GM19395 (cell line): ENCODE measurements around the gene SRP68.

Experiments used
- ATAC-seq: cut with Tn5 transposase; IDR thresholded peaks from one replicate; pipeline ENCODE4 v1.9.1; 2021; ENCODE audit warnings: mild to moderate bottlenecking, moderate library complexity; ENCODE audit not compliant: unreplicated experiment

The SRP68 gene

DNA sequence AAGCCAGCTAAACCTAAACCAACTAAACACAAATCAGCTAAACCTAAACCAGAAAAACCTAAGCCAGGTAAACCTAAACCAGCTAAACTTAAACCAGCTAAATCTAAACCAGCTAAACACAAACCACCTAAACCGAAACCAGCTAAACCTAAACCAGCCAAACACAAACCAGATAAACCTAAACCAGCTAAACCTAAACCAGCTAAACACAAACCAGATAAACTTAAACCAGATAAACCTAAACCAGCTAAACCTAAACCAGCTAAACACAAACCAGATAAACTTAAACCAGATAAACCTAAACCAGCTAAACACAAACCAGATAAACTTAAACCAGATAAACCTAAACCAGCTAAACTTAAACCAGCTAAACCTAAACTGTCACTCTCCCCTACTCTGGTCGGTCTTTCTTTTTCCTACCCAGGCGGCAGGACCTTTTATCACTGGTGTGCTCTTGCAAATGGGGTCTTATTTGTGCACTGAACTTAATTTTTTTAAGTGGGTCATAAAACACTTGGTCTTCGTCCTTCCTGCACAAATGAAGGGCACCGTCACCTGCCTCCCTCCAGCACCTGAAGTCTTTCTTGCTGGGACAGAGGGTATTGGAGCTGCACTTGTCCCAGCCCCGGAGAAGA, 52.4 kb downstream of the SRP68 start:
- ATAC-seq = no peak

DNA sequence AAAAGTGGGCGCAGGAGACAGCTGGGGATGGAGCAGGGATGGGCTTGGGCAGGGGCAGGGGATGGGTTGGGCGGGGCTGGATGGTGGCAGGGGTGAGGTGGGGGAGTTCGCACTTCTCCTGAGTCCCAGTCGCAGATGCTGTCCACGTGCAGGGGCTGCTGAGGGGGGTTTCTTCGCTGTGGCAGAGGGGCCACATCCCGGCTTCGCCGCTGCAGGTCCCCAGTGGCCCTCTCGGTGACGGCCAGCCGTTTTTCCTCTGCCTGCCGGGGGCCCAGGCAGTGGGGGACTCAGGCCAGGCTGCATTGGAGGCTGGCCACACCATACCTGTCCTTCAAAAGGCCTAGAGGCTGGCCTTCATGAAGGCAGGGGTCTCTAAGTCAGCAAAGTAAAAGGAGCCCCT, 53.5 kb downstream of the SRP68 start:
- no peak for ATAC-seq

DNA sequence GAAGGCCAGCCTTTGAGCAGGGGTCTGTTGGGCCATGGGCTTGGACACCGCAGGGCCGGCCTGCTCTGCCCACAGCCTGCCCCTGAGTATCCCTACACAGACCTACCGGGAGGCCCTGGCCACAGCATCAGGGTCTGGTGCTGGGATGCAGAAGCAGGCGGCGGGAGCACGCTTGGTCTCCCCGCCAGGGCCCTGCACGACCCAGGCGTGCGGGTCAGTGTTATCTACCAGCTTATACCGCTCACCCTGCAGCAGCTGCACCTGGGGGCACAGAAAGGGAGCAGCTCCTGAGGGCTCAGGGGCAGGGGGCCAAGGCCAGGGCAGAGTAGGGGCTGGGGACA, 54.0 kb downstream of the SRP68 start:
- ATAC-seq = no peak

DNA sequence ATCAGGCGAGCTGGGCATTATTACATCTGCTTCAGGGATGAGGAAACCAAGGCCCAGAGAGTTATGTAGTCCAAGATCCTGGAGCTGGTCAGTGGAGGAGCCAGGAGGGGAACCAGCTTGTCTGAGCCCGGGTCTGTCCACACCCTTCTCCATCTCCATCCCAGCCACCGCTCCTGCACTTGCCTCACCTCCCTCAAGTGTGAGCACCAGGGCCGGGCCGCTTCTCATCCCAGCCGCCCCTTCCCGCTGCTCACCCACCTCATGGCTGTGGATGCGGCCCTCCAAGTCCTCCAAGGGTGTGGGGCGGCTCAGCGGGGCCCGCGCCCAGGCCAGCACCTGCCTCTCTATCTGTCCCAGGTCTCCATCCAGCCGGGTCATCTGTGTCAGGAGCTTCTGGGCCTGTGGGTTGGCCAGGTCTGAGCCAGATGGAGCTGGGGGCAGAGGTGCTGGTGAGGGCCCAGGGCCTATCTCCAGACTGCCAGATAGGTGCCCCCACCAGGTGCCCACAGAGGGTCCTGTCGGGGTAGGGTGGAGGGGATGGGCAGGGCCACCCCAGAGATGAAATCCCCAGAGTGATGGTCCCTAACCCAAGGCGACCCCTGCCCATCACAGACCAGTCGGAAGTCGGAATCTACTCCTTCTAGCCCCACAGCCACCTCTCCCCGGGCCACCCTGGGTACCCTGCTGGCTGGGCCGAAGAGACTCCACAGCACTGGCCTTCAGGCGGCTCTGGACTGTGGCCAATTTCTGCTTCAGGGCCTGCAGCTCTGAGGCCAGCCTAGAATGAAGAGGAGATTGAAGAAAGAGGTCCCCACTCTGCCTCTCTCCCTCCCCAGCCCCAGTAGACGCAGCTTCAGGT, 54.6 kb downstream of the SRP68 start:
- no peak for ATAC-seq

DNA sequence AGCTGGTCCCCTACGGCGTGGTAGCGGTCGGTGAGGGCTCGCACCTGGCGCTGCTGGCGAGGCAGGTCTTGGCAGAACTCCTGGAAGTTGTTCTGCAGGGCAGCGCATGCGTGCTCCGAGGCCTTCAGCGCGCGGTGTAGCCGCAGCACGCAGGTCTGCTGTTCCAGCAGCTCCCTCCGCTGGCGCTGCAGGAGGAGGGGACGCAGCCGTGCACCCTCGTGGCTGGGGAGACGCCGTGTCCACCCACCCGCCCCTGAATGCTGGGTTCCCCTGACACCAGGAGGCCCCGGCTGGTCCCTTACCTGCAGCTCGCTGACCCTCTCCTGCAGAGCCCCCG, 57.4 kb downstream of the SRP68 start:
- no peak for ATAC-seq

DNA sequence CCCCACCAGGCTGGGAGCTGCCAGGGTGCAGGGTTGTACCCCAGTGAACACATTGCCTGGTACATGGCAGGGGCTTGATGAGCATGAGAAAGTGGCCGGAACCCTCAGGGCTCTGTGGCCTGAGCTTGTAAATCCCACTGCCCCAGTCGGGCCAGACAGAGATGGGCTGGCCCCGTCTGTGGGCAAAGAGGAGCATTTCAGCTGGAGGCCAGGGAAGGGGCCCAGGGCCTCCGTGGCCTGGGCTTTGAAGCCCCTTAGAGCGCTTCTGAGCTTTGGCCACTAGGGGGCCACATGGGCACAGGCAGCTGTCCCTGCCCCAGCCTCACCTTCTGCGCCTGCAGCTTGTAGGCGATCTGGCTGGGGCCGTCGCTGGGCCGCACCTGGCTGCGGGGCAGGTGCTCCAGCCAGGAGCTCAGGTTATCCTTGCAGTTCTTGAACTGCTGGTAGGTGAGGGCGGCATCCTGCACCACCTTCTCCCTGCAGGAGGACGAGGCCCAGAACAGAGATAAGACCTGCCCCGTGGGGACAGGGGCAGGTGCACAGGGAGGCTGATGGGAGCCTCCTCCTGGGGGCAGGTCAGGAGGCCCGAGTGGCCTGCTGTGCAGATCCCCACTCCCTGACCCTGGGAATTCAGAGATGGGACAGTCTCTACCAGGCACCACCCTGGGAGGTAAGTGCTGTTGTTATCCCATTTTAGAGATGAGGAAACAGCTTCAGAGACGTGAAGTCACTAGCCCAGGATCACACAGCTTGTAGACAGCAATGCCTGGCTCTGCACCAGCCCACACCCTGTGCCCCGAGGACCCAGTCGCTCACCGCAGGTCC, 58.0 kb downstream of the SRP68 start:
- ATAC-seq = no peak

DNA sequence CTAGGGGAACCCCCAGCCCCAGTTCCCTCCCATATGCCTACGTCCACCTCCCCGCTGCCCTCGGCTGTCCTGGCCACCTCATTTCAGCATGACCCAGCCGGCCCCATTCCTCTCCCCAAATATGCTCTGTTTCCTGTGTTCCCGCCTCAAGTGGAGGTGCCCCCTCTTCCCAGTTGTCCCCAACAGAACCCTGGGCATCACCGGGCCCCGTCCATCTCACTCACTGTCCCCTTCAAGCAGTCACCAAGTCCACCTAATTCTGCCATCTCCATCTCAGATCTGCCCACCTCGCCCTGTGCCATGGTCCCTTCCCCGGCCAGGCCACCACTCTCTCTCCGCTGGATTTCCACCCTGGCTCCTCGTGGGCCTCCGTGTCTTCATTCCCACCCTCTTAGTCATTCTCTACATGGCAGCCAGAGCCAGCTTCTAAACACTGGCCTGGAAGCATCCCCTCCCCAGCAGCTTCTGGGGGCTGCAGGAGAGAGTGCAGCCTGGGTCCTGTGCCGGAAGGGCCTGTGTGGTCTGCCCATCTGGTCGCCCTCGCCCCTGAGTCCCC, 58.9 kb downstream of the SRP68 start:
- ATAC-seq = no peak

DNA sequence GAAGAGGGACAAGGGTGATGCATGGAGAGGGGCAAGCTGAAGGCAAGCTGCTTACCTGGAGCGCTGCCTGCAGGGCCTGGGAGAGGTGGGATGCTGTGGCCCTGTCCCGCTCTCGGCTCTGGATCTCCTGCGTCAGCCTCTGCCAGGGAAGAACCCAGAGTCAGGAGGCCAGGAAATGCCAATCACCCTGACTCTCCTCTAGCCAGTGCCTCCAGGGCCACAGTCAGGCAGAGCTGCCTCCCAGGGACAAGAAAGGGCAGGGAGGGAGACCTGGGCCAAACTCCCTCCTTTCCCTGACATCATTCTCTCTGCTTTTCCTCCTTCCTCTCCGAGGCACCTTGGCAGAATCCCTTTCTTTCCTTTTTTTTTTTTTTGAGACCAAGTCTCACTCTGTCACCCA, 60.4 kb downstream of the SRP68 start:
- no peak for ATAC-seq

DNA sequence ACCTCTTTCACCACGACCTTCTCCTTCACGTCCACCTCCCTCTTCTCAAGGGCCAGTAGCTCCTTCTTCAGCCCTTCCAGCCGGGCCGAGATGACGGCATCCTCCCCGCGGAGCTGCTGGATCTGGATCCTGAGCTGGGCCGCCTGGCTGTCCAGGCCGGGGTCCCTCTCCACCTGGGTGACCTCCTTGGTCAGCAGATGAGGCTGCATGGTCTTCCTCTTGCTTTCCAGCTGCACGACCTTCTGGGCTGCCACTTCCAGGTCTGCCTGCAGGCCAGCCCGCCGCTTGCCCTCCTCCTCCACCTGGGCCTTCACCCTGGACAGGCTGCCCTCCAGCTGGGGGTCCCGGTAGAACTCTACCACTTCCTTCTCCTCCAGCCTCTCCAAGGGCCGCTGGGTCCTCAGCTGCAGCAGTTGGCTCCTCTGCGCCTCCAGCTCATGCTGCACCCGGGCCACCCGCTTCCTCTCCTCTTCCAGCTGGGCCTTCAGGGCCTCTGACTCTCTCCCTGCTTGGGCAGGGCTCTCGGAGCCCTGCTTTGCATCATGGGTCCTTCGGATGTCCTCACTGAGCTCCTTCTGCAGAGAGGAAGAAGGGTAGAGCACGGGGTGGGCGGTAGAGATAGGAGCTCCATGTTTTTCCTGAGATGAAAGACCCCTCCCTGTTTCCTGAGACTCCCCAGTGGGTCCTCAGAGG, 62.2 kb downstream of the SRP68 start:
- no peak for ATAC-seq

DNA sequence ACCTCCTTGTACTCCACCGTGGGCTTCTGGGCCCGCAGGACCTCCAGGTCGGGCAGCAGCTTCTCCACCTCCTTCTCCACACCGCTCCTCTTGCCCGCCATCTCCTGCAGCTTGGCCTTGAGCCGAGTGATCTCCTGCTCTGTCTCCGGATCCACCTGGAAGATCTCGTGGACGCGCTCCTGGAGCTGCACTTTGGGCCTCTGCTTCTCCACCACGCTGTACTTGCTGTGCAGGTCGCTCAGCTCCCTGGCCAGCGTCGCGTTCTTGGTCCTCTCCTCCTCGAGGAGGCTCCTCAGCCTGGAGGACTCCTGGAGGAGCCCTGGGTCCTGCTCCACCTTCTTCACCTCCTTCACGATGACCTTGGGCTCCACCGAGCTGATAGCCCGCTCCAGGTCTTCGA, 62.9 kb downstream of the SRP68 start:
- no peak for ATAC-seq

DNA sequence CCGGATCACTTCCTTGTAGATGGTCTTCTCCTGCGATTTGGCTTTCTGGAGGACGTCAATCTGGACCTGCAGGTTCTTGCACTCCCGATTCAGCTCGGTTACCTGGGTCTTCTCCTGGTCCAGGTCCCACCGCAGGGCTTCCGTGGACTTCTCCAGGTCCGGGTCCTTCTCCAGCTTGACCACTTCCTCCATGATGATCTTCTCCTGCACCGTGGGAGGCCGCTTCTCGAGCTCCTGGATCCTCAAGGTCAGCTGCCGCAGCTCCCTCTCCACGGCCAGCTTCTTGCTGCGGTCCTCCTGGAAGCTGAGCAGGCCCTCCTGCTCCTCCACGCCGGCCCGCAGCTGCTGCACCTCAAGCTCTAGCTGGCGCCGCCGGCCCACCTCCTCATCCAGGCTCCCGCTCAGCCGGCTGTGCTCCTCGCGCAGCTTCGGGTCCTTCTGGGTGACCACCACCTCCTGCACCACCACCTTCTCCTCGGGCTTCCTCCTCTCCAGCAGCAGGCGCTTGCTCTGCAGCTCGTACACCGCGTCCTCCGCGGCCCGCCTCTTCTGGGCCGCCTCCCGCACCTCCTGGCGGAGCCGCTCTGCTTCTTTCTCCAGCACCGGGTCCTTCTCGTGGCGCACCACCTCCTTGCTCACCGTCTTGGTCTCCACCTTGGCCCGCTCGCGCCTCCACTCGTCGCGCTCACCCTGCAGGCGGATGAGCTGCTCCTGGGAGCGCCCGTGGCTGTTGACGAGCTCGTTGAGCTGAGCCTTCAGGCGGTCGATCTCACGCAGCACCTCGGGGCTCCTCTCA, 63.5 kb downstream of the SRP68 start:
- ATAC-seq = no peak

DNA sequence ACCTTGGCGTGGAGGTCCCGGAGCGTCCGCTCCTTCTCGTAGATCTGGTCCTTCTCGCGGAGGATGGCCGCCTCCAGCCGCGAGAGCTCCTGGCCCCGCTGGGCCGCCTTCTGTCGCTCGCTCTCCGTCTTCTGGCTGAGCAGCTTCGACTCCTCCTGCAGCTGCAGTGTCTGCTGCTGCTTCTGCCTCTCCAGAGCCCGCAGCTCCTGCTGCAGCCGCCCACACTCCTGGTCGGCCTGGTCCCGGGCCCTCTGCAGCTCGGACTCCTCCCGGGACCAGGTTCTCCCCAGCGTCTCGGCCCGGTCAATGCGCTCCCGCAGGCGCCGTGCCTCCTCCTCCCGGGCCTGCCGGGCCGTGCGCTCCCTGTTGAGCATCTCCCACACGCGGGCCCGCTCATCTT, 64.1 kb downstream of the SRP68 start:
- ATAC-seq = no peak

DNA sequence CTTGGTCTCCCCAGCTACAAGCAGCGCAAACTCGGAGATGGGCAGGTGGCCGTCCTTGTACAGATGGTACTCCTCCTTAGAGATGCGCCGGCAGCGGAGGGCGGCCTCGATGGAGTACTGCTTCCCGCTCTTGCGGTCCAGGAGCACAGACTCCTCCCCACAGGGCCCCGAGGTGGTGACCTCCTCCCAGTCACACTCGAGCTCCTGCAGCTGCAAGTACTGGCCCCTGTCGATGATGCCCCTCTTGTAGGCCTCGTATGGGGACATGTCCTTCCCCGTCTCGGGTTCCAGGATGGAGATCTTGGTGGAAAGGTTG, 64.5 kb downstream of the SRP68 start:
- no peak for ATAC-seq

DNA sequence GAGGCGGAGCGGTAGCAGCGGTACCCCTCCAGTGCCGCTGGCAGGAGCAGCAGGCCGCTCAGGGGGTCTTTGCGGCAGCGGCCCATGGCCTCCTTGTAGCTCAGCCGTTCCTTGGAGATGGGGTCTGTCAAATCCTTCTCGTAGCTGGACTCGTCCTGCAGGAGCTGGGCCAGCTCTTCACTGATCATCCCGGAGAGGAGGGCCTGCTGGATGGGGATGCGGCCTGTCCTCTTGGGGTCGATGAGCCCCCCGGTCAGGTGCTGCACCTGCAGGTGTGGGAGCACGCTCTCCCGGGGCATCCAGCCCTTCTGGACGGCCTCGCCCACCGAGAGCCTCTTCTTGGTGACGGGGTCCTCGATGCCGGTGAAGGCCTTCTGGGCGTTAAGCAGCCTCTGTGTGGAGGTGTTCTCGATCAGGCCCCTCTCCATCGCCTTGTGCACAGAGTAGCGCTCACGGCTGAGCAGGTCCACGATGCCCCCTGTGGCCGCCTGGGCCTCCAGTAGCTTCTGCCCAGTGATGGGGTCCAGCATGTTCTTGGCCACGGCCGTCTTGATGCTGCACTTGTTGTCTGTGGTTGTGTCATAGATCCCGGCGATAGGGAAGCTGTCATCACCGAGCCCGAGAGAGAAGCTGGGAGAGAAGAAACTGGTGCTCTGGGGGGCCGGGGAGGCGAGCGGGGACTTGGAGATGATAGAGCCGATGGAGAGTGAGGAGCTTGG, 65.0 kb downstream of the SRP68 start:
- ATAC-seq = no peak

DNA sequence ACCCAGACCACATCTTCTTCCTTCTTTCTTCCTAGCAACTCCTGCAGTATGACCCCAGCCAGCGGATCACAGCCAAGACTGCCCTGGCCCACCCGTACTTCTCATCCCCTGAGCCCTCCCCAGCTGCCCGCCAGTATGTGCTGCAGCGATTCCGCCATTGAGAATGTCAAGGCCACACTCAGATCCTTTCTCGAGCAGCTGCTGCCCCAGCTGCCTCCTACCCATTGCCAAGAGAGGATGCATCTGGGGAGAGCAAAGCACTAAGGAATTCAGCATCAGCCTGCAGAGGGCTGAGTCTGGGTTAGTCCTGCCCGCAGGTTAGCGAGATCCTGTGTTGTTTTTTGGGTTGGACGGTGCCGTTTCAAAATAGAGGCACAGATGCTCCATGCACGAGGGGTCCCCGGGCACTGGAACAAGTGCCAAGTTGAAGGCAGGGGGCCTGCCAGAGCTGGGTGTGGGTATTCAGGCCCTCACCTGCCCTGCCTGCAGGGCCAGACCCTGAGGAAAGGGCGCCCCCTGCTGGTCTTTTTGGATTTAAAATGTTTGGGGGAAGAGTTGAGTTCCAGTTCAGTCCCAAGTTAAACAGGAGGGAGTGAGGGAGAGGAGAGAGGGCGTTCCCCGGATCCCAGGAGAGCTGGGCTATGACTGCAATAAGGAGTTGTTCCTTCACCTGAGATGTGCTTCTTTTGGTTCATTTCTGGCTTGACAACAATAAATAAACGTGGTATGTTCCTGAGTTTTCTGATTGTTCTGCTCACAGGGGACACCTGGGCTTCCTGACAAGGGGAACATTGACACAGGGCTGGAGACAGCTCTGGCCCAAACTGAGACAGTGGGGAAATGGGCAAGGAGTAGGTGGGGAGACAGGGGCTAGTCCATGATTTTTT, 66.8 kb downstream of the SRP68 start:
- ATAC-seq = no peak

DNA sequence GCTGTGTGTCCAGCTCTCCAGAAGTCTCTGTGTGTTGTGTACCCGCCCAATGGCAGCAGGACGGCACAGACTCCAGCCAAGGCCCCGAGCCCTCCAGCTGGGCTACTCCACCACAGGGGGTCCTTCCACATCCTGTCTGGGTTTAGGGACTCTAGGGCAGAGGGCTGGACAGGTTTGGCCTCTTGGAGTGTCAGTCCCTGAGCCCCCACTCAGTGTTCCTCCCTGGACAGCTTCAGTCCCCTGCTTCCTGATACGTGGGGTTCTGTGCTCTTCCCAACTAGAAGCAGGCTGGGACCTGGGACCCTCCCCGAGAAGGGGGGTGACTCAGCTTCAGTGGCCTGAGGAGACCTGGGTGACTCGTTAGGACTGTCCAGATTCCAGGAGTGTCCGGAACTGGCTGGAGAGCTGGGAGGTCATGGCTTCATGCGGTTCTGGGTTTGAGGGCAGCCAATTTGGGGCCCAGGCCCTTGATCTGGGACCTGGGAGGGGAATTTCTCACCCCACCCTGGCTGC, 67.5 kb downstream of the SRP68 start:
- ATAC-seq = no peak

DNA sequence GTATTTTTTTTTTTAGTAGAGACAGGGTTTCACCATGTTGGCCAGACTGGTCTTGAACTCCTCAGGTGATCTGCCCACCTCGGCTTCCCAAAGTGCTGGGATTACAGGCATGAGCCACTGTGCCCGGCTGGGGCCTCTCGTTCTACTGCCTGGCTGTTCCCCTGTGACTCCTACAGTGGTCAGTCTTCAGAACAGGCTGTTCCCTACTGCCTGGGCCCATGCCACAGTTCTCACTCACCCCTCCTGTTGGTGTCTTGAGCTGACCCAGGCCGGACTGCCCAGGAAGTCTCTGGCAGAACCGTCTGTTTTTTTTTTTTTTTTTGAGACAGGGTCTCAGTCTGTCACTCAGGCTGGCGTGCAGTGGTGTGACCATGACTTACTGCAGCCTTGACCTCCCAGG, 68.4 kb downstream of the SRP68 start:
- ATAC-seq = no peak

DNA sequence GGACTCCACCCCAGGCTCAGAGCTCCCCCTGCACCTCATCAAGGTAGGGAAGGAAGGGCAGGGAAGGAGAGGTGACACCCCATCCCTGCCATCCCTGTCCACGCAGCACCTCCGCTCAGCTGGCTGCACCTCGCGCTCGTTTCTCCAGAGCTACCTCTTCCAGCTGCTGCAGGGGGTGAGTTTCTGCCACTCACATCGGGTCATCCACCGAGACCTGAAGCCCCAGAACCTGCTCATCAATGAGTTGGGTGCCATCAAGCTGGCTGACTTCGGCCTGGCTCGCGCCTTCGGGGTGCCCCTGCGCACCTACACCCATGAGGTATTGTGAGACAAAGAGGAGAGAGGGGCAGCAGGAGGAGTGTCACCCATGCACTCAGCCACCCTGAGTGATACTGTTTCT, 70.2 kb downstream of the SRP68 start:
- ATAC-seq = no peak
